Endothelial cell of umbilical vein (primary cell): ENCODE measurements around the gene ATP1B2. TPM values are rescaled to one million over a fixed set of nuclear protein-coding genes. Genes with fewer than 3 reads are reported as not detected.

Source experiments
- BruUV-seq: library from RNA; stranded (reverse); fragments of 400-500 nt; replicated peaks from 2 replicates; lab custom pipeline; 2021; lab: Mats Ljungman, UMichigan
- CTCF ChIA-PET: fragments of 300-600, 350-600 bp; sonication (Branson Sonifier 250); formaldehyde crosslinking; loops from one replicate; lab custom pipeline; 2021; ENCODE audit warnings: antibody characterized with exemption, inconsistent platforms; lab: Charles Lee
- POLR2A ChIA-PET: fragments of 300-600, 350-600 bp; sonication (Branson Sonifier 250); formaldehyde crosslinking; loops from one replicate; lab custom pipeline; 2021; ENCODE audit warnings: antibody characterized with exemption, inconsistent platforms; lab: Charles Lee
- DNase-seq: peaks from one replicate; pipeline ENCODE4 v3.0.0-alpha.2; 2011; ENCODE audit warnings: low read depth, low spot score
- FAIRE-seq: peaks from 2 replicates; lab custom pipeline; 2011; peaks lifted over from hg19 to GRCh38; lab: Jason Lieb, UNC
- H2AFZ ChIP-seq: 2 replicates; pipeline ENCODE4 v1.6.0; 2012; ENCODE audit warnings: low read depth, low read length, control low read depth, inconsistent platforms
- H3K27ac ChIP-seq: 2 replicates; pipeline ENCODE4 v1.5.1; 2011; ENCODE audit warnings: low read depth, mild to moderate bottlenecking, control low read depth, low read length, moderate library complexity; ENCODE audit not compliant: insufficient read depth
- H3K27me3 ChIP-seq, 2 experiments: 2 replicates each; pipeline versions ENCODE4 v1.6.0 to v1.6.1; 2011; ENCODE audit warnings: low read length in 2 of 2, mixed read lengths in 1 of 2; ENCODE audit not compliant: control insufficient read depth in 2 of 2, insufficient read depth in 2 of 2
- H3K36me3 ChIP-seq, 2 experiments: 2 replicates in 1 of 2; 3 replicates in 1 of 2; pipeline ENCODE4 v1.5.1; 2011; ENCODE audit warnings: low read length in 2 of 2, mild to moderate bottlenecking in 1 of 2, moderate library complexity in 1 of 2; ENCODE audit not compliant: control insufficient read depth in 2 of 2, insufficient read depth in 2 of 2; ENCODE audit errors: extremely low read depth in 1 of 2
- H3K4me1 ChIP-seq: 3 replicates; pipeline ENCODE4 v1.5.1; 2011; ENCODE audit warnings: mild to moderate bottlenecking, low read length; ENCODE audit not compliant: control insufficient read depth, insufficient read depth; ENCODE audit errors: extremely low read depth
- H3K4me2 ChIP-seq: 2 replicates; pipeline ENCODE4 v1.6.1; 2011; ENCODE audit warnings: low read length, control low read depth, mixed read lengths; ENCODE audit not compliant: insufficient read depth
- H3K4me3 ChIP-seq, 3 experiments: fragments of 200-600 bp in 1 of 3; sonication (generic), shearing (Covaris generic) in 1 of 3; replicated peaks in 1 of 3; 2 replicates each; pipeline ENCODE4 v1.5.1; 2011 to 2016; ENCODE audit warnings: control low read depth in 3 of 3, low read length in 3 of 3, mild to moderate bottlenecking in 2 of 3, inconsistent platforms in 1 of 3, low read depth in 1 of 3, moderate library complexity in 1 of 3; ENCODE audit not compliant: insufficient read depth in 1 of 3
- H3K79me2 ChIP-seq: 2 replicates; pipeline ENCODE4 v1.6.0; 2012; ENCODE audit warnings: low read length, inconsistent platforms; ENCODE audit not compliant: control insufficient read depth, insufficient read depth
- H3K9ac ChIP-seq: replicated peaks from 2 replicates; pipeline ENCODE3; 2011; ENCODE audit warnings: low read length, control low read depth; ENCODE audit not compliant: insufficient read depth; ENCODE audit errors: extremely low read depth
- H3K9me1 ChIP-seq: replicated peaks from 3 replicates; pipeline ENCODE4 v1.6.0; 2011; ENCODE audit warnings: mild to moderate bottlenecking, low read length; ENCODE audit not compliant: control insufficient read depth, insufficient read depth; ENCODE audit errors: extremely low read depth
- H3K9me3 ChIP-seq: replicated peaks from 2 replicates; pipeline ENCODE4 v1.5.1; 2012; ENCODE audit warnings: low read length, inconsistent platforms; ENCODE audit not compliant: control insufficient read depth, insufficient read depth
- H4K20me1 ChIP-seq: replicated peaks from 2 replicates; pipeline ENCODE3; 2011; ENCODE audit warnings: mild to moderate bottlenecking, low read length; ENCODE audit not compliant: control insufficient read depth, insufficient read depth; ENCODE audit errors: extremely low read depth
- CTCF ChIP-seq, 2 donors: IDR thresholded peaks; 1 replicate in 1 of 2; 2 replicates in 1 of 2; pipeline ENCODE4 v1.5.1; 2011; ENCODE audit warnings: low read length in 2 of 2, mild to moderate bottlenecking in 2 of 2, moderate library complexity in 2 of 2, control low read depth in 1 of 2, inconsistent platforms in 1 of 2, low read depth in 1 of 2; ENCODE audit not compliant: insufficient read depth in 1 of 2; ENCODE audit errors: extremely low read depth in 1 of 2
- EZH2 ChIP-seq: IDR thresholded peaks from 2 replicates; pipeline ENCODE4 v1.6.1; 2012; ENCODE audit warnings: borderline replicate concordance, low read depth, mild to moderate bottlenecking, moderate library complexity, low read length, inconsistent platforms; ENCODE audit not compliant: severe bottlenecking
- FOS ChIP-seq: IDR thresholded peaks from 2 replicates; pipeline ENCODE4 v1.6.1; 2011; ENCODE audit warnings: mild to moderate bottlenecking, low read length, moderate library complexity, borderline replicate concordance; ENCODE audit not compliant: insufficient read depth
- GATA2 ChIP-seq: IDR thresholded peaks from 2 replicates; pipeline ENCODE4 v1.7.0; 2011; ENCODE audit warnings: low read depth, mild to moderate bottlenecking, moderate library complexity, mixed read lengths, low read length; ENCODE audit not compliant: insufficient read length, insufficient read depth
- JUN ChIP-seq: IDR thresholded peaks from 2 replicates; pipeline ENCODE4 v1.6.1; 2011; ENCODE audit warnings: borderline replicate concordance, low read depth; ENCODE audit not compliant: insufficient read length, insufficient read depth
- MAX ChIP-seq: IDR thresholded peaks from 2 replicates; pipeline ENCODE4 v1.6.1; 2011; ENCODE audit not compliant: insufficient read depth, insufficient read length
- MYC ChIP-seq: IDR thresholded peaks from one replicate; pipeline ENCODE4 v1.6.1; 2011; ENCODE audit warnings: mild to moderate bottlenecking, low read depth, low read length
- POLR2A ChIP-seq: IDR thresholded peaks from 2 replicates; pipeline ENCODE4 v1.6.1; 2012; ENCODE audit warnings: low read depth, mild to moderate bottlenecking, control low read depth, low read length
- POLR2AphosphoS5 ChIP-seq: IDR thresholded peaks from 2 replicates; pipeline ENCODE4 v1.6.1; 2012; ENCODE audit warnings: low read depth, mild to moderate bottlenecking, control low read depth, low read length, moderate library complexity; ENCODE audit not compliant: insufficient read depth
- dilution Hi-C: fragments of 300-500 bp; cut with MboI; formaldehyde crosslinking; loops from one replicate; pipeline ENCODE4 v1.15.0; 2019; ENCODE audit warnings: low sequenced_read_pairs; ENCODE audit not compliant: extremely low pct_ligation_motif_present
- intact Hi-C: fragments of 100-400 bp; cut with micrococcal nuclease; formaldehyde crosslinking; loops from one replicate; pipeline ENCODE4 v1.10.0; 2022
- polyA plus RNA-seq, 4 experiments: library from polyadenylated mRNA; depleted of rRNA in 3 of 4; stranded (reverse) in 3 of 4; unstranded in 1 of 4; fragments of >200 nt; gene quantifications; 2 replicates each; pipeline versions ENCODE4 v1.2.1 to v1.2.3, GENCODE V29; 2011 to 2012; ENCODE audit warnings: missing spikeins in 1 of 4
- total RNA-seq: library from RNA; stranded (reverse); gene quantifications from 2 replicates; pipeline ENCODE4 v1.2.3, GENCODE V29; 2021

The ATP1B2 gene
- total and polyA plus RNA-seq, 2 donors (not counting 3 experiments of a cell fraction or from before 2014, with no cell fraction given) = 0.06 TPM; not detected in 1

- H3K9ac ChIP-seq = no peak overlapping the region
- no peak overlapping the region for H3K27ac ChIP-seq
- H3K27me3 ChIP-seq = no peaks in the 10 kb centered on the region
- DNase-seq (no peak), FAIRE-seq (no peak)
- dilution Hi-C loops (no loop called here), intact Hi-C loops (no loop called here)
- CTCF ChIA-PET = no interaction called here
- H4K20me1 ChIP-seq = no peaks in the 10 kb centered on the region
- H3K4me3 ChIP-seq = no peak overlapping the region
- TF ChIP-seq EZH2 (no peak), MYC (no peak), CTCF (IDR thresholded peaks at IDR 0.05; ENCODE audit: extremely low read depth in 1 of 2, insufficient read depth in 1 of 2, low read depth in 1 of 2, low read length in 2 of 2) (no peak), JUN (no peak), GATA2 (no peak), POLR2A (no peak), POLR2AphosphoS5 (no peak), MAX (no peak), FOS (no peak)
- H3K9me3 ChIP-seq = no peaks in the 10 kb centered on the region
- no peak overlapping the region for H3K4me2 ChIP-seq
- no peaks in the 10 kb centered on the region for H3K9me1 ChIP-seq
- H2AFZ ChIP-seq = no peak overlapping the region
- H3K79me2 ChIP-seq = no peaks in the 10 kb centered on the region
- H3K36me3 ChIP-seq = peaks cover 0 to 8% of the 10 kb centered on the region in 2 experiments
- no TSS peak for BruUV-seq
- POLR2A ChIA-PET = no interaction called here
- H3K4me1 ChIP-seq = no peaks in the 10 kb centered on the region
These were observed 47.3 kb downstream of the ATP1B2 start for GRCh38 chr17:7697828-7698588.
